HL-60 (cell line): ENCODE results near the gene TNFSF13.

ENCODE experiments used
- DNase-seq, 2 experiments: peaks; one replicate each; pipeline ENCODE4 v3.0.0-alpha.2; 2010 to 2020; ENCODE audit warnings: low read depth in 1 of 2, low spot score in 1 of 2
- H3K27ac ChIP-seq: fragments of 250-450 bp; sonication (Bioruptor Pico); replicated peaks from 2 replicates; pipeline ENCODE4 v1.5.1; 2020; ENCODE audit warnings: mild to moderate bottlenecking, moderate library complexity
- H3K27me3 ChIP-seq: fragments of 250-450 bp; sonication (Bioruptor Pico); 2 replicates; pipeline ENCODE4 v1.5.1; 2021; ENCODE audit warnings: mild to moderate bottlenecking, moderate library complexity; ENCODE audit not compliant: insufficient read depth, poor library complexity, severe bottlenecking
- H3K4me3 ChIP-seq: replicated peaks from 2 replicates; pipeline ENCODE4 v1.5.1; 2011; ENCODE audit warnings: mild to moderate bottlenecking, control low read depth, low read length; ENCODE audit not compliant: insufficient read depth
- CTCF ChIP-seq: IDR thresholded peaks from one replicate; pipeline ENCODE4 v1.5.1; 2011; ENCODE audit warnings: low read length, control low read depth, inconsistent platforms; ENCODE audit not compliant: insufficient read depth
- GABPA ChIP-seq: IDR thresholded peaks from 2 replicates; pipeline ENCODE4 v1.6.1; 2012; ENCODE audit warnings: low read depth
- POLR2AphosphoS5 ChIP-seq: IDR thresholded peaks from 2 replicates; pipeline ENCODE4 v1.6.1; 2012; ENCODE audit warnings: low read depth
- REST ChIP-seq: IDR thresholded peaks from 2 replicates; pipeline ENCODE4 v1.6.1; 2012; ENCODE audit warnings: low read depth; ENCODE audit not compliant: insufficient replicate concordance
- SPI1 ChIP-seq: IDR thresholded peaks from 2 replicates; pipeline ENCODE4 v1.6.1; 2012; ENCODE audit warnings: low read depth, mild to moderate bottlenecking, borderline replicate concordance

Gene TNFSF13

GRCh38 chr17:7511108-7511507 lies 47.4 kb upstream of the TNFSF13 start:
- H3K27me3 ChIP-seq, result no peaks in the 10 kb centered on the region
- TF ChIP-seq REST, result no peak
- TF ChIP-seq CTCF, result no peak
- no peak overlapping the region for H3K27ac ChIP-seq
- DNase-seq, result no peak
- H3K4me3 ChIP-seq, result no peak overlapping the region

GRCh38 chr17:7512105-7512504 lies 46.4 kb upstream of the TNFSF13 start:
- H3K27ac ChIP-seq, result no peak overlapping the region
- no peaks in the 10 kb centered on the region for H3K27me3 ChIP-seq
- DNase-seq, result no peak
- H3K4me3 ChIP-seq, result no peak overlapping the region
- no peak for TF ChIP-seq SPI1
- no peak for TF ChIP-seq POLR2AphosphoS5
- TF ChIP-seq GABPA, result no peak
- no peak for TF ChIP-seq CTCF
- no peak for TF ChIP-seq REST

- Histone ChIP-seq H3K27me3 (no peaks in the 10 kb centered on the region), H3K27ac (no peak overlapping the region), H3K4me3 (no peak overlapping the region)
- DNase-seq, result no peak
- TF ChIP-seq SPI1 (peak; percentile 56; the same call in 1 of the 2 replicates), GABPA (no peak)
These were observed 45.6 kb upstream of the TNFSF13 start for GRCh38 chr17:7512824-7513540.

- no peak for TF ChIP-seq CTCF
- no peak for TF ChIP-seq GABPA
- no peak for TF ChIP-seq REST
- no peak for TF ChIP-seq SPI1
- no peak for TF ChIP-seq POLR2AphosphoS5
- no peak for DNase-seq
- H3K27me3 ChIP-seq, result no peaks in the 10 kb centered on the region
- H3K27ac ChIP-seq, result no peak overlapping the region
- H3K4me3 ChIP-seq, result no peak overlapping the region
These were observed 44.6 kb upstream of the TNFSF13 start for GRCh38 chr17:7513850-7514419.
